Kidney epithelial cell (primary cell): Measurements from ENCODE around the gene PRIM2. TPM values are rescaled to one million over a fixed set of nuclear protein-coding genes. Genes with fewer than 3 reads are reported as not detected.
A peak's percentile ranks its signal among the peaks of the same experiment; 100 is the strongest.
"Not testable (repeated sequence)": the region's sequence is repeated elsewhere in the genome, so short reads cannot be mapped to it uniquely, and the experiment has no call there.

Source experiments
- DNase-seq: peaks from one replicate; pipeline ENCODE4 v3.0.0-alpha.2; 2010; ENCODE audit warnings: low read depth
- H3K27me3 ChIP-seq: 2 replicates; pipeline ENCODE4 v1.6.0; 2011; ENCODE audit warnings: low read length; ENCODE audit not compliant: control insufficient read depth, insufficient read depth
- H3K36me3 ChIP-seq: 2 replicates; pipeline ENCODE4 v1.5.1; 2011; ENCODE audit warnings: low read length; ENCODE audit not compliant: control insufficient read depth, insufficient read depth
- H3K4me3 ChIP-seq: 2 replicates; pipeline ENCODE4 v1.5.1; 2011; ENCODE audit warnings: low read depth, mild to moderate bottlenecking, control low read depth, low read length
- CTCF ChIP-seq: IDR thresholded peaks from 2 replicates; pipeline ENCODE4 v1.5.1; 2011; ENCODE audit warnings: mild to moderate bottlenecking, moderate library complexity, low read length, control low read depth, inconsistent platforms; ENCODE audit not compliant: insufficient read depth, poor library complexity, severe bottlenecking
- total RNA-seq: library from RNA; depleted of rRNA; stranded (reverse); fragments of >200 nt; gene quantifications from 2 replicates; pipeline ENCODE4 v1.2.3, GENCODE V29; 2015

PRIM2 gene
- total RNA-seq, 1 donor from 2014 or later, result 17.9 TPM

DNA sequence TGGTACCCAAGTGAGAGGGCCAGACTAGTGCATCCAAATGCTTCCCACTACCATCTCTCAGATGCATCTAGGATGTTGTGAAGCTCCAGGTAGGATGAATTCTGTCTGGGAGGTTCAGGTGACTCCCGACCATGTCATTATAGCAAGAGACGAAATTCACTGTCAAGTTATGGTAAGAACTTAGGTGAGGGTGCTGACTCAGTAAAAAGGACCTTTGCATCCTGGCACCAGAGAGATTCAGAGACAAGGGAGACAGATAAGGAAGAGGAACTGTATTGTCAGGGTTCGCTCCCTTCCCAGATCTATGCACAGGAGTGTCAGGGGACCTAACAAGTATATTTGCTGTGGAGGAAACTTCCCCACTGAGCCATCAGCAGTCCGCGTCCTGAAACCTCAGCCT lies 11.2 kb upstream of the PRIM2 start:
- Histone ChIP-seq H3K36me3 (no peaks in the 10 kb centered on the region), H3K27me3 (no peaks in the 10 kb centered on the region), H3K4me3 (no peak overlapping the region)
- DNase-seq, result no peak
- no peak for TF ChIP-seq CTCF

GRCh38 chr6:57307850-57308249 lies 9.6 kb upstream of the PRIM2 start:
- Histone ChIP-seq H3K4me3 (no peak overlapping the region), H3K36me3 (no peaks in the 10 kb centered on the region), H3K27me3 (no peaks in the 10 kb centered on the region)
- no peak for DNase-seq
- no peak for TF ChIP-seq CTCF

DNA sequence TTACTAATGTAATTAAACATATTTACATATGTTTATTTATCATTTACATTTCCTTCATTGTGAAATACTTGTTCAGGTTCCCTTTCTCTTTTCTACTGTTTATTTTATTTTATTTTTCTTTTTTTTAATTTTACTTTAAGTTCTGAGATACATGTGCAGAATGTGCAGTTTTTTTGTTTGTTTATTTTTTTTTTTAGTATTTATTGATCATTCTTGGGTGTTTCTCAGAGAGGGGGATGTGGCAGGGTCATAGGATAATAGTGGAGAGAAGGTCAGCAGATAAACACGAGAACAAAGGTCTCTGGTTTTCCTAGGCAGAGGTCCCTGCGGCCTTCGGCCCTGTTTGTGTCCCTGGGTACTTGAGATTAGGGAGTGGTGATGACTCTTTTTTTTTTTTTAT lies 8.7 kb upstream of the PRIM2 start:
- DNase-seq, H3K27me3 ChIP-seq, H3K4me3 ChIP-seq, H3K36me3 ChIP-seq: not testable (repeated sequence)

DNA sequence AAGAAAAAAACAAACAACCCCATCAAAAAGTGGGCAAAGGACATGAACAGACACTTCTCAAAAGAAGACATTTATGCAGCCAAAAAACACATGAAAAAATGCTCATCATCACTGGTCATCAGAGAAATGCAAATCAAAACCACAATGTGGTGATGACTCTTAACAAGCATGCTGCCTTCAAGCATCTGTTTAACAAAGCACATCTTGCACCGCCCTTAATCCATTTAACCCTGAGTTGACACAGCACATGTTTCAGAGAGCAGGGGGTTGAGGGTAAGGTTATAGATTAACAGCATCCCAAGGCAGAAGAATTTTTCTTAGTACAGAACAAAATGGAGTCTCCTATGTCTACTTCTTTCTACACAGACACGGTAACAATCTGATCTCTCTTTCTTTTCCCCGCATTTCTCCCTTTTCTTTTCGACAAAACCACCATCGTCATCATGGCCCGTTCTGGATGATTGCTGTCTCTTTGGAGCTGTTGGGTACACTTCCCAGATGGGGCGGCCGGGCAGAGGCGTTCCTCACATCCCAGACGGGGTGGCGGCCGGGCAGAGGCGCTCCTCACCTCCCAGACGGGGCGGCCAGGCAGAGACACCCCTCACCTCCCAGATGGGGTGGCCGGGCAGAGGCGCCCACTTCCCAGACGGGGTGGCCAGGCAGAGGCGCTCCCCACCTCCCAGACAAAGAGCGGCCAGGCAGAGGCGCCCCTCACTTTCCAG lies 7.2 kb upstream of the PRIM2 start:
- not testable (repeated sequence) for H3K27me3 ChIP-seq, H3K4me3 ChIP-seq, H3K36me3 ChIP-seq
- peak; percentile 28 for DNase-seq

GRCh38 chr6:57310817-57311157 lies 6.6 kb upstream of the PRIM2 start:
- Histone ChIP-seq H3K27me3 (no peaks in the 10 kb centered on the region), H3K36me3 (no peaks in the 10 kb centered on the region), H3K4me3 (no peak overlapping the region)
- TF ChIP-seq CTCF, result no peak
- no peak for DNase-seq

DNA sequence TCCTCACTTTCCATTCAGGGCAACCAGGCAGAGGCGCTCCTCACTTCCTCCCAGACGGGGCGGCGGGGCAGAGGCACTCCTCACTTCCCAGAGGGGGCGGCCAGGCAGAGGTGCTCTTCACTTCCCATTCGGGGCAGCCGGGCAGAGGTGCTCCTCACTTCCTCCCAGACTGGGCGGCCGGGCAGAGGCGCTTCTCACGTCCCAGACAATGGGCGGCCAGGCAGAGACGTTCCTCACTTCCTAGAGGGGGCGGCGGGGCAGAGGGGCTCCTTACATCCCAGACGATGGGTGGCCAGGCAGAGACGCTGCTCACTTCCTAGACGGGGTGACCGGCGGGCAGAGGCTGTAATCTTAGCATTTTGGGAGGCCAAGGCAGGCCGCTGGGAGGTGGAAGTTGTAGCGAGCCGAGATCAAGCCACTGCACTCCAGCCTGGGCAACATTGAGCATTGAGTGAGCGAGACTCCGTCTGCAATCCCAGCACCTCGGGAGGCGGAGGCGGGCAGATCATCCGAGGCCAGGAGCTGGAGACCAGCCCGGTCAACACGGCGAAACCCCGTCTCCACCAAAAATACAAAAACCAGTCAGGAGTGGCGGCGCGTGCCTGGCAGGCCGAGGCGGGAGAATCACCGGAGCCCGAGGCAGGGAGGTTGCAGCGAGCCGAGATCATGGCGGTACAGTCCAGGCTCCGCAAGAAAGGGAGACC lies 6.0 kb upstream of the PRIM2 start:
- DNase-seq, H3K27me3 ChIP-seq, H3K4me3 ChIP-seq, H3K36me3 ChIP-seq: not testable (repeated sequence)

DNA sequence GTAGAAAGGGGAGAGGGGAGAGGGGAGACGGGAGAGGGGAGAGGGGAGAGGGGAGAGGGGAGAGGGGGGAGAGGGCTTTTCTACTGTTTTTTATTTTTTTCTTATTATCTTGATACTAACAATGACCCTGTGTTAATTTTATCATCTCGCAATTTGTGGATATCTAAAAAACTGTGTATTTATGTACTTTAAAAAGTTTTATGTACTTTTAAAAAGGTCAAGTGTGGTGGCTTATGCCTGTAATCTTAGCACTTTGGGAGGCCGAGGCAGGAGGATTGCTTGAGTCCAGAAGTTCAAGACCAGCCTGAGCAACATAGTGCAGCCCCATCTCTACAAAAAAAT lies 5.5 kb upstream of the PRIM2 start:
- no peak for TF ChIP-seq CTCF
- DNase-seq, result no peak
- H3K36me3 ChIP-seq, result no peaks in the 10 kb centered on the region
- no peaks in the 10 kb centered on the region for H3K27me3 ChIP-seq
- no peak overlapping the region for H3K4me3 ChIP-seq
